Measurements from ENCODE around the gene CNDP1. TPM values are rescaled to one million over a fixed set of nuclear protein-coding genes. Genes with fewer than 3 reads are reported as not detected.

Gene CNDP1
- total and polyA plus RNA-seq, 9 donors: 0.04 to 0.76 (median 0.26) TPM; not detected in 1

GRCh38 chr18:74616494-74616893 is 82.2 kb downstream of the CNDP1 start:
- no peak for DNase-seq
- H3K9me3 ChIP-seq (replicated peaks; ENCODE audit: control insufficient read depth, low read depth, low read length): no peaks in the 10 kb centered on the region
- H3K4me3 ChIP-seq (ENCODE audit: low read length): no peak overlapping the region
- WGBS (ENCODE audit: insufficient coverage): 58% methylated on average over 6 of the region's 7 CpGs
- H3K27ac ChIP-seq (ENCODE audit: low read length): no peak overlapping the region
- H3K4me1 ChIP-seq (ENCODE audit: control insufficient read depth, insufficient read depth, low read length): no peaks in the 10 kb centered on the region
- H3K27me3 ChIP-seq (ENCODE audit: control insufficient read depth, insufficient read depth, low read length): no peaks in the 10 kb centered on the region
- H3K36me3 ChIP-seq (ENCODE audit: control insufficient read depth, insufficient read depth, low read length): no peaks in the 10 kb centered on the region

DNA sequence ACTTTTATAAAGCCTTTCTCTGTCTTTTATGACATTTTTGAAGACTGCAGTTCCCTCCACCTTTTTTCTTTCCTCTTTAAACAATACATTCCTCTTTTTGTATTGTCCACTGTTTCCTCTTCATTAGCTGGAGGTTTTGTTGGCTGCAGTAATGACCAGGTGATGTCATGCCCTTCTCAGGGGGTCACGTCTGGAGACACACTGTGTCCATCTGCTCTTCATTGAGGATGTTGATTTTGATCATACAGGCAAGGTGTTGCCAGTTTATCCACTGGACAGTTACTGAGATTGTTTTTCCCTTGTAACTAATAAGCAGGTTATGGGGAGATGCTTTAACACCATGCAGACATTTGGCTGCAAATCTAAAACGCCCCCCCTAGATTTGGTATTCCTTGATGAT is 83.2 kb downstream of the CNDP1 start:
- no peaks in the 10 kb centered on the region for H3K9me3 ChIP-seq (replicated peaks; ENCODE audit: control insufficient read depth, low read depth, low read length)
- no peaks in the 10 kb centered on the region for H3K36me3 ChIP-seq (ENCODE audit: control insufficient read depth, insufficient read depth, low read length)
- H3K4me3 ChIP-seq (ENCODE audit: low read length): no peak overlapping the region
- H3K27me3 ChIP-seq (ENCODE audit: control insufficient read depth, insufficient read depth, low read length): no peaks in the 10 kb centered on the region
- H3K27ac ChIP-seq (ENCODE audit: low read length): no peak overlapping the region
- no CpG with 5 or more reads among the region's 2 CpGs for WGBS (ENCODE audit: insufficient coverage)
- DNase-seq: no peak
- no peaks in the 10 kb centered on the region for H3K4me1 ChIP-seq (ENCODE audit: control insufficient read depth, insufficient read depth, low read length)

GRCh38 chr18:74622072-74622471 is 87.8 kb downstream of the CNDP1 start:
- no peak for DNase-seq
- no peaks in the 10 kb centered on the region for H3K9me3 ChIP-seq (replicated peaks; ENCODE audit: control insufficient read depth, low read depth, low read length)
- no peaks in the 10 kb centered on the region for H3K4me1 ChIP-seq (ENCODE audit: control insufficient read depth, insufficient read depth, low read length)
- H3K27ac ChIP-seq (ENCODE audit: low read length): no peak overlapping the region
- WGBS (ENCODE audit: insufficient coverage): 94% methylated on average over 6 of the region's 9 CpGs
- H3K4me3 ChIP-seq (ENCODE audit: low read length): no peak overlapping the region
- H3K36me3 ChIP-seq (ENCODE audit: control insufficient read depth, insufficient read depth, low read length): no peaks in the 10 kb centered on the region
- no peaks in the 10 kb centered on the region for H3K27me3 ChIP-seq (ENCODE audit: control insufficient read depth, insufficient read depth, low read length)

- Histone ChIP-seq H3K4me1 (ENCODE audit: control insufficient read depth, insufficient read depth, low read length) (no peaks in the 10 kb centered on the region), H3K27me3 (ENCODE audit: control insufficient read depth, insufficient read depth, low read length) (no peaks in the 10 kb centered on the region), H3K9me3 (replicated peaks; ENCODE audit: control insufficient read depth, low read depth, low read length) (no peaks in the 10 kb centered on the region), H3K27ac (ENCODE audit: low read length) (no peak overlapping the region), H3K4me3 (ENCODE audit: low read length) (no peak overlapping the region), H3K36me3 (ENCODE audit: control insufficient read depth, insufficient read depth, low read length) (no peaks in the 10 kb centered on the region)
- DNase-seq: no peak
- WGBS (ENCODE audit: insufficient coverage): 79% methylated on average over 20 of the region's 24 CpGs
Observed at GRCh38 chr18:74623047-74623816, 88.9 kb downstream of the CNDP1 start.

DNA sequence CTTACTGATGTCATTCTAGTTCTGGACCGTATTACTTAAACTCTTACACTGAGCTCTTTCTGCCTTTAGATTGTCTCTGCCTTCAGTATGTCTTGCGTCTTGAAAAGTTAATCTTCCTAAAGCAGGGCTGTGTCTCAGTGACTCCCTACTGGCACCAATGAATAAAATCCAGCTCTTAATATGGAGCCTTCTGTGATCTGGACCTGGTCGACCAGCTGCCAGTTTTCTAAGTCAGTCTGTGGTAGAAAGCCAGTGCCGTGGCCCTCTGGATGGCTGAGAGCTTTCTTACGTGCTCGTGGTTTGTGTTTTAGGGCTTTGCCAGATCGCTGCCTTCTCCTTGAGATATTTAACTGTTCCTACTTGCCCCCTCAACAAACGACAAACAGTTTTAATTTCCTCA is 90.2 kb downstream of the CNDP1 start:
- no peaks in the 10 kb centered on the region for H3K27me3 ChIP-seq (ENCODE audit: control insufficient read depth, insufficient read depth, low read length)
- 81% methylated on average over 3 of the region's 8 CpGs for WGBS (ENCODE audit: insufficient coverage)
- H3K9me3 ChIP-seq (replicated peaks; ENCODE audit: control insufficient read depth, low read depth, low read length): no peaks in the 10 kb centered on the region
- H3K4me3 ChIP-seq (ENCODE audit: low read length): no peak overlapping the region
- no peak for DNase-seq
- no peaks in the 10 kb centered on the region for H3K4me1 ChIP-seq (ENCODE audit: control insufficient read depth, insufficient read depth, low read length)
- H3K36me3 ChIP-seq (ENCODE audit: control insufficient read depth, insufficient read depth, low read length): no peaks in the 10 kb centered on the region
- H3K27ac ChIP-seq (ENCODE audit: low read length): no peak overlapping the region

DNA sequence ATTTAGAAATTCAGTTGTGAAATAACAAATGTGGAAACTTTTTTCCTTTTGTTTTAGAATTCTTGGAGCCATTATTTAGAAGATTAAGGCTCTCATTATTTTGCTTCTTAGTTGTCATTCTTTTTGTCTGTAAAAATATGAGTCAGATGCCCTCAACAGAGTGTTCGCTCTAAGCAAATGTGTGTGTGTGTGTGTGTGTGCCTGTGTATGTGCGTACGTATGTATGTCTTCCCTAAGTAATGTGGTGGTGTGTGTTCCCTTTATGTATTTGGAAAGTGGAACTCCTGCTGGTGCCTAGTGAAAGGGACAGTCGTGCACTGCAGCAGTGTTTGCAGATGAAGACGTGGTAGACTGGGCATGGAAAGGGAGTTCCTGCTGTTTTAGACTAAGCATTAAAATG is 90.9 kb downstream of the CNDP1 start:
- Histone ChIP-seq H3K27me3 (ENCODE audit: control insufficient read depth, insufficient read depth, low read length) (no peaks in the 10 kb centered on the region), H3K4me3 (ENCODE audit: low read length) (no peak overlapping the region), H3K4me1 (ENCODE audit: control insufficient read depth, insufficient read depth, low read length) (no peaks in the 10 kb centered on the region), H3K36me3 (ENCODE audit: control insufficient read depth, insufficient read depth, low read length) (no peaks in the 10 kb centered on the region), H3K9me3 (replicated peaks; ENCODE audit: control insufficient read depth, low read depth, low read length) (no peaks in the 10 kb centered on the region), H3K27ac (ENCODE audit: low read length) (no peak overlapping the region)
- DNase-seq: no peak
- WGBS (ENCODE audit: insufficient coverage): 97% methylated on average over 3 of the region's 5 CpGs

DNA sequence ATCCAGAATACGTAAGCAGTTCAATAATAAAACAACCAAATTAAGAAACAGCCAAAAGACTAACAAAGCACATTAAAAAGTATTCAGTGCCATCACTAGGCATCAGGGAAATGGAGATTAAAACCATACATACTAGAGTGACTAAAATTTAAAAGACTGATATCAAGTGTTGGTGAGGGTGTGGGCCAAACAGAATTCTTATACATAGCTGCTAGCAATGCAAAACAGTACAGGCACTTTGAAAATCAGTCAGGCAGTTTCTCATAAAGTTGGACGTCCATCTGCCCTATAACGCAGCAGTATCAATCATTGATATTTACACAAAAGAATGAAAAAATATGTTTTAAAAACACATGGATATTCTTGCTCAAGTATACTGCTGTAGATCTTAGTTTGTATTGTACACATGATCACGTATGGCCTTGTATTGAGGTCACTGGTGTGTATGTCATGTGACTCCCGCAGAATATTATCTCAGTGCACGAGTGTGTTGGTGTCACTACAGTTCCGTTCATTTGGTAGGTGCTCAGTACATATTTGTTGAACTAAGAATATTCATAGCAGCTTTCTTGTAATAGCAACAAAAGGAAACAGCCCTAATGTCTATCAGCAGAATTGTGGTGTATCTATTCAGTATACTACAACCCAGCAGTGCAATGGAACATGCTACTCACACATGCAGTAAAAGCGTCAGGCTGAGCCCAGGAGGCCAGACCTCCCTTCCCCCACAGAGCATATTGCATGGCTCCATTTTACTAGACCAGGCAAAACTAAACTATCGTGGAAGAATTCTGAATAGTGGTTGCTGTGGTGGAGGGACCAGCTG is 92.0 kb downstream of the CNDP1 start:
- 82% methylated on average over 3 of the region's 9 CpGs for WGBS (ENCODE audit: insufficient coverage)
- no peaks in the 10 kb centered on the region for H3K27me3 ChIP-seq (ENCODE audit: control insufficient read depth, insufficient read depth, low read length)
- no peak overlapping the region for H3K4me3 ChIP-seq (ENCODE audit: low read length)
- no peaks in the 10 kb centered on the region for H3K9me3 ChIP-seq (replicated peaks; ENCODE audit: control insufficient read depth, low read depth, low read length)
- no peak overlapping the region for H3K27ac ChIP-seq (ENCODE audit: low read length)
- no peaks in the 10 kb centered on the region for H3K36me3 ChIP-seq (ENCODE audit: control insufficient read depth, insufficient read depth, low read length)
- DNase-seq: no peak
- no peaks in the 10 kb centered on the region for H3K4me1 ChIP-seq (ENCODE audit: control insufficient read depth, insufficient read depth, low read length)

DNA sequence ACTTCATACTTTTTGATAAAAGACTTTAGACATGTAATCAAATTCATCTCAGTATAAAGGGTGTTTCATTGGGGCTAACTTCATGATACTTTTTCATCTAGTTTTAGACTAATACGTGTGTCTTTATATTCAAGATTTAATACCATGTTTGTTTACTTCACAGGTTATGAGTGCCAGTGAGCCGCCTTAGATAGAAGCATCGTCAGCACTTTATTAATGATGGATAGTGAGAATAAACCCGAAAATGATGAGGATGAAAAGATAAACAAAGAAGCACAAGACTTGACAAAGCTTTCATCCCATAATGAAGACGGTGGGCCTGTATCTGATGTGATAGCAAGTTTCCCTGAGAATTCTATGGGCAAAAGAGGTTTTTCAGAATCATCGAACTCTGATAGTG is 96.5 kb downstream of the CNDP1 start:
- no peak overlapping the region for H3K4me3 ChIP-seq (ENCODE audit: low read length)
- no peaks in the 10 kb centered on the region for H3K9me3 ChIP-seq (replicated peaks; ENCODE audit: control insufficient read depth, low read depth, low read length)
- peaks cover 14% of the 10 kb centered on the region for H3K36me3 ChIP-seq (ENCODE audit: control insufficient read depth, insufficient read depth, low read length)
- H3K27ac ChIP-seq (ENCODE audit: low read length): no peak overlapping the region
- no peaks in the 10 kb centered on the region for H3K4me1 ChIP-seq (ENCODE audit: control insufficient read depth, insufficient read depth, low read length)
- WGBS (ENCODE audit: insufficient coverage): 73% methylated on average over 1 of the region's 6 CpGs
- DNase-seq: no peak
- H3K27me3 ChIP-seq (ENCODE audit: control insufficient read depth, insufficient read depth, low read length): no peaks in the 10 kb centered on the region

GRCh38 chr18:74631212-74631611 is 96.9 kb downstream of the CNDP1 start:
- WGBS (ENCODE audit: insufficient coverage): 29% methylated on average over 1 of the region's 2 CpGs
- H3K4me1 ChIP-seq (ENCODE audit: control insufficient read depth, insufficient read depth, low read length): no peaks in the 10 kb centered on the region
- H3K9me3 ChIP-seq (replicated peaks; ENCODE audit: control insufficient read depth, low read depth, low read length): no peaks in the 10 kb centered on the region
- no peak overlapping the region for H3K4me3 ChIP-seq (ENCODE audit: low read length)
- no peaks in the 10 kb centered on the region for H3K27me3 ChIP-seq (ENCODE audit: control insufficient read depth, insufficient read depth, low read length)
- no peak for DNase-seq
- H3K36me3 ChIP-seq (ENCODE audit: control insufficient read depth, insufficient read depth, low read length): peaks cover 14% of the 10 kb centered on the region
- H3K27ac ChIP-seq (ENCODE audit: low read length): no peak overlapping the region

DNA sequence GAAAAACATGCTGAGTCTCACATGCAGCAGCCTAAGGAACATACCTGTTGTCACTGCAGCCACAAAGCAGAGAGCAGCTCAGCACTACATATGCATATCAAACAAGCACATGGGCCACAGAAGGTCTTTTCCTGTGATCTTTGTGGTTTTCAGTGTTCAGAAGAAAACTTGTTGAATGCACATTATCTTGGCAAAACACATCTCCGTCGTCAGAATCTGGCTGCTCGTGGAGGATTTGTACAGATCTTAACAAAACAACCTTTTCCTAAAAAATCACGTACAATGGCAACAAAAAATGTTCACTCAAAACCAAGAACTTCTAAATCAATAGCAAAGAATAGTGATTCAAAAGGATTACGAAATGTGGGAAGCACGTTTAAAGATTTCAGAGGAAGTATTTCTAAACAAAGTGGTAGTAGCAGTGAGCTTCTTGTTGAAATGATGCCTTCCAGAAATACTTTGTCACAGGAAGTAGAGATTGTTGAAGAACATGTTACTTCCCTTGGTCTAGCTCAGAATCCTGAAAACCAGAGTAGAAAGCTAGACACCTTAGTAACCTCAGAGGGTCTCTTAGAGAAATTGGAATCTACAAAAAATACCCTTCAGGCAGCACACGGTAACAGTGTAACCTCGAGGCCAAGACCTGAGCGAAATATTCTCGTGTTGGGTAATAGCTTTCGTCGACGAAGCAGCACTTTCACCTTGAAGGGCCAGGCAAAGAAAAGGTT is 97.5 kb downstream of the CNDP1 start:
- 88% methylated on average over 9 of the region's 13 CpGs for WGBS (ENCODE audit: insufficient coverage)
- H3K27me3 ChIP-seq (ENCODE audit: control insufficient read depth, insufficient read depth, low read length): no peaks in the 10 kb centered on the region
- H3K4me1 ChIP-seq (ENCODE audit: control insufficient read depth, insufficient read depth, low read length): no peaks in the 10 kb centered on the region
- peak; percentile 38 for DNase-seq
- H3K9me3 ChIP-seq (replicated peaks; ENCODE audit: control insufficient read depth, low read depth, low read length): no peaks in the 10 kb centered on the region
- no peak overlapping the region for H3K27ac ChIP-seq (ENCODE audit: low read length)
- H3K4me3 ChIP-seq (ENCODE audit: low read length): no peak overlapping the region
- H3K36me3 ChIP-seq (ENCODE audit: control insufficient read depth, insufficient read depth, low read length): peaks cover 14% of the 10 kb centered on the region
